ENCODE results near the gene LDLRAD2. TPM values are rescaled to one million over a fixed set of nuclear protein-coding genes. Genes with fewer than 3 reads are reported as not detected.

Gene LDLRAD2
- total and polyA plus RNA-seq, 9 of the 15 experiments (the other 6 are each of a cell fraction or from before 2014, with no cell fraction given): 0.45 to 0.48 TPM; not detected in 7

- no peak overlapping the region for H2AFZ ChIP-seq (ENCODE audit: low read depth, low read length)
- no peak for TF ChIP-seq SAFB2 (IDR thresholded peaks at IDR 0.05; ENCODE audit: borderline replicate concordance, low read depth, low read length, severe bottlenecking)
- TF ChIP-seq POLR2G (IDR thresholded peaks at IDR 0.05; ENCODE audit: low read depth, low read length): peak; percentile 62
- no peaks in the 10 kb centered on the region; the same call in 1 of the 2 replicates for H4K20me1 ChIP-seq (replicated peaks; ENCODE audit: control insufficient read depth, insufficient read depth, low read length)
- H3K9me3 ChIP-seq (replicated peaks; ENCODE audit: control insufficient read depth, insufficient read depth, low read depth, low read length): no peaks in the 10 kb centered on the region
- H3K79me2 ChIP-seq (ENCODE audit: control insufficient read depth, insufficient read depth, low read length): no peaks in the 10 kb centered on the region
- 0 out of 4 replicates have a peak overlapping the region, but pooled peaks of 1 of the 2 experiments have one; percentile 28 for H3K9ac ChIP-seq (ENCODE audit: insufficient read depth in 1 of 2, low read depth in 2 of 2, low read length in 2 of 2)
- FAIRE-seq: no peak
- in situ Hi-C loops (cut with MboI): no loop called here
- H3K4me3 ChIP-seq: no peak overlapping the region
- no TSS peak for BruUV-seq (replicated peaks)
- H3K27me3 ChIP-seq (ENCODE audit: control insufficient read depth in 2 of 2, insufficient read depth in 2 of 2, low read length in 2 of 2): no peaks in the 10 kb centered on the region
- intact Hi-C loops (cut with micrococcal nuclease): no loop called here
- DNase-seq (ENCODE audit: extremely low read depth in 1 of 4, low spot score in 3 of 4): no peak
- H3K9me1 ChIP-seq (ENCODE audit: control insufficient read depth, insufficient read depth, low read length): no peaks in the 10 kb centered on the region
- peaks cover 0 to 14% of the 10 kb centered on the region in 2 experiments; a peak in 1 of 5 replicates for H3K4me1 ChIP-seq (replicated peaks in 1 of 2; ENCODE audit: control insufficient read depth in 2 of 2, insufficient read depth in 2 of 2, low read length in 2 of 2)
- POLR2A ChIA-PET: interaction anchor here (0.7 kb wide), 1 partner anchor 16 kb away, joined by 3 read pairs; no protein-coding TSS in a partner anchor
- no peak for ATAC-seq
- 91% methylated on average over 21 of the region's 21 CpGs for WGBS (ENCODE audit: insufficient coverage, low coverage, missing lambda C conversion rate)
- H3K36me3 ChIP-seq (ENCODE audit: control insufficient read depth, insufficient read depth, low read length): peaks cover 82% of the 10 kb centered on the region
- CTCF ChIA-PET (ENCODE audit: low intra/inter-chr PET ratio): no interaction called here
- H3K4me2 ChIP-seq (ENCODE audit: insufficient read depth, low read length): no peak overlapping the region
- no peak overlapping the region for H3K27ac ChIP-seq (ENCODE audit: extremely low read depth, low read depth, low read length)
Observed at GRCh38 chr1:21841852-21842466, 29.9 kb downstream of the LDLRAD2 start.

GRCh38 chr1:21842606-21843162, 30.6 kb downstream of the LDLRAD2 start:
- no peak for DNase-seq (ENCODE audit: extremely low read depth in 1 of 4, low spot score in 3 of 4)
- Histone ChIP-seq H2AFZ (ENCODE audit: low read depth, low read length) (no peak overlapping the region), H4K20me1 (replicated peaks; ENCODE audit: control insufficient read depth, insufficient read depth, low read length) (no peaks in the 10 kb centered on the region; the same call in 1 of the 2 replicates), H3K4me2 (ENCODE audit: insufficient read depth, low read length) (no peak overlapping the region), H3K79me2 (ENCODE audit: control insufficient read depth, insufficient read depth, low read length) (no peaks in the 10 kb centered on the region), H3K27me3 (ENCODE audit: control insufficient read depth in 2 of 2, insufficient read depth in 2 of 2, low read length in 2 of 2) (no peaks in the 10 kb centered on the region), H3K9me3 (replicated peaks; ENCODE audit: control insufficient read depth, insufficient read depth, low read depth, low read length) (no peaks in the 10 kb centered on the region), H3K9ac (ENCODE audit: insufficient read depth in 1 of 2, low read depth in 2 of 2, low read length in 2 of 2) (peak overlapping the region in 1 of 2 experiments; percentile 56; a peak in 1 of 4 replicates), H3K27ac (ENCODE audit: extremely low read depth, low read depth, low read length) (no peak overlapping the region), H3K9me1 (ENCODE audit: control insufficient read depth, insufficient read depth, low read length) (no peaks in the 10 kb centered on the region), H3K4me3 (no peak overlapping the region), H3K36me3 (ENCODE audit: control insufficient read depth, insufficient read depth, low read length) (peaks cover 84% of the 10 kb centered on the region), H3K4me1 (replicated peaks in 1 of 2; ENCODE audit: control insufficient read depth in 2 of 2, insufficient read depth in 2 of 2, low read length in 2 of 2) (peaks cover 0 to 15% of the 10 kb centered on the region in 2 experiments; a peak in 1 of 5 replicates)
- in situ Hi-C loops (cut with MboI) (no loop called here), intact Hi-C loops (cut with micrococcal nuclease) (no loop called here)
- no peak for ATAC-seq
- BruUV-seq (replicated peaks): no TSS peak
- WGBS (ENCODE audit: insufficient coverage, low coverage, missing lambda C conversion rate): 85% methylated on average over 14 of the region's 15 CpGs
- POLR2A ChIA-PET: no interaction called here
- FAIRE-seq: no peak
- CTCF ChIA-PET (ENCODE audit: low intra/inter-chr PET ratio): no interaction called here
- no peak for TF ChIP-seq HMBOX1 (IDR thresholded peaks at IDR 0.05)
- TF ChIP-seq ZNF57 (CRISPR knock-in tag; IDR thresholded peaks at IDR 0.05): no peak
- TF ChIP-seq THAP7 (CRISPR knock-in tag; IDR thresholded peaks at IDR 0.05): no peak
- TF ChIP-seq NBN (IDR thresholded peaks at IDR 0.05; ENCODE audit: low read depth): no peak
- TF ChIP-seq CCAR2 (IDR thresholded peaks at IDR 0.05; ENCODE audit: low read depth, low read length): no peak
- no peak for TF ChIP-seq TAL1 (IDR thresholded peaks at IDR 0.05)
- no peak for TF ChIP-seq PTBP1 (IDR thresholded peaks at IDR 0.05; ENCODE audit: low read depth, low read length)
- TF ChIP-seq ZNF175 (CRISPR knock-in tag; IDR thresholded peaks at IDR 0.05; ENCODE audit: low read depth): no peak
- no peak for TF ChIP-seq ZNF184 (CRISPR knock-in tag; IDR thresholded peaks at IDR 0.05)
- no peak for TF ChIP-seq E2F3 (CRISPR knock-in tag; IDR thresholded peaks at IDR 0.05)
- TF ChIP-seq ZNF830 (CRISPR knock-in tag; IDR thresholded peaks at IDR 0.05): no peak

Measured in K562 (cell line).